ENCODE results near the gene GDPGP1.
"Not testable (repeated sequence)": the region's sequence is repeated elsewhere in the genome, so short reads cannot be mapped to it uniquely, and the experiment has no call there.

The GDPGP1 gene

DNA sequence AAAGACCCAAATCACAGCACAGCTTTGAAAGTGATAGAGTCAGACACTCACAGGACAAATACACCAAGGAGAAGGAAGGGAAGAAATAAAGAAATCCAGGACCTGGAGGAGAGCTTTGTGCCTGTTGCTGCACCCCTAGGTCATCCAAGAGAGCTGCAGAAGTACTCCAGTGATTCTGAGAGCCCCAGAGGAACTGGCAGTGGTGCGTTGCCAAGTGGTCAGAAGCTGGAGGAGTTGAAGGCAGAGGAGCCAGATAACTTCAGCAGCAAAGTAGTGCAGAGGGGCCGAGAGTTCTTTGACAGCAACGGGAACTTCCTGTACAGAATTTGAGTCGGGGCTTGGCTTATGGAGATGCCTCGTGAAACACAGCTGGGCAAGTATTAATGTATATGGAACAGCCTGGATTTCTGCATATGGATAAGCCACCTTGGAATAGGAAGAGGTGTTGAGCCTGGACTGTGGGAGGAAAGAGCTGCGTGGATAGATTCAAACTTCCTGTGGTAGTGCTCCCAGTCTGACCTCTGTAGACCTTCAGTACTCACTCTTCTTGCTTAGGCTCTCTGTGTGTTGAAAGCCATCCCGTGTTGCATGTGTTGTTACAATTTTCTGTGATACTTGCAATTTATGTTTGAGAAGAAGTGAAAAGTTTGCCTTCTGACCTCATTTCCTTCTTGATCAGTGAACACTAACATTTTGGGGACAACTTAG lies 37.6 kb downstream of the GDPGP1 start:
- H3K4me3 ChIP-seq (ENCODE audit: low read length) = no peak overlapping the region
- no peak for DNase-seq (ENCODE audit: low read depth)
- TF ChIP-seq CTCF (conservative IDR thresholded peaks at IDR 0.05; ENCODE audit: low read depth, low read length) = no peak

GRCh38 chr15:90278467-90278866 lies 44.5 kb downstream of the GDPGP1 start:
- DNase-seq (ENCODE audit: low read depth); H3K4me3 ChIP-seq (ENCODE audit: low read length): not testable (repeated sequence)

- DNase-seq (ENCODE audit: low read depth); H3K4me3 ChIP-seq (ENCODE audit: low read length): not testable (repeated sequence)
These were observed 46.7 kb downstream of the GDPGP1 start for GRCh38 chr15:90280743-90281142.

- not testable (repeated sequence) for H3K4me3 ChIP-seq (ENCODE audit: low read length); DNase-seq (ENCODE audit: low read depth)
These were observed 47.6 kb downstream of the GDPGP1 start for GRCh38 chr15:90281637-90282036.

GRCh38 chr15:90286678-90287077 lies 52.7 kb downstream of the GDPGP1 start:
- no peak overlapping the region for H3K4me3 ChIP-seq (ENCODE audit: low read length)
- no peak for DNase-seq (ENCODE audit: low read depth)

DNA sequence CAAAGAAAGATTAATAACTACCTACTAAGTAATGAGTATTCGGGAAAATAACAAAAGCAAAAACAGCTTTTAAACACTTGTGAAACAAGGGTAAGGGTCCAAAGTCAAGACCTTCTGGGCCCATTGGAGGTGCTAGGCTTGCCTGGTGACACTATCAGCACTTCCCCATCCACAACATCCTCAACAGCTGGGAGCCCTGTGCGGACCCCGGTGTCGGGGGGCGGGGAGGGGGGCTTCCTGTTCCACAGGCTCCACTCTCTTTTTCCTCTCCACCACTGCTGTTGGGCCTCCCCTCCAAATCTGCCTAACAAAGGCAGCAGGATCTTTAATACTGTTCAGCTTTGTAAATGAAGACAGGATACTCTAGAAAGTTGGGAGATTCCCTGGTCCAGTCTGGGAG lies 53.1 kb downstream of the GDPGP1 start:
- TF ChIP-seq CTCF (conservative IDR thresholded peaks at IDR 0.05; ENCODE audit: low read depth, low read length) = no peak
- H3K4me3 ChIP-seq (ENCODE audit: low read length) = no peak overlapping the region
- no peak for DNase-seq (ENCODE audit: low read depth)

More at GRCh38 chr15:90286678-90287077, 52.7 kb downstream of the GDPGP1 start:
- peak; percentile 63 for TF ChIP-seq CTCF (conservative IDR thresholded peaks at IDR 0.05; ENCODE audit: low read depth, low read length)

- H3K4me3 ChIP-seq (ENCODE audit: low read length) = no peak overlapping the region
- no peak for DNase-seq (ENCODE audit: low read depth)
- no peak for TF ChIP-seq CTCF (conservative IDR thresholded peaks at IDR 0.05; ENCODE audit: low read depth, low read length)
These were observed 53.9 kb downstream of the GDPGP1 start for GRCh38 chr15:90287946-90288345.

GRCh38 chr15:90291679-90292356 lies 57.8 kb downstream of the GDPGP1 start:
- H3K4me3 ChIP-seq (ENCODE audit: low read length) = no peak overlapping the region
- DNase-seq (ENCODE audit: low read depth) = no peak
- no peak for TF ChIP-seq CTCF (conservative IDR thresholded peaks at IDR 0.05; ENCODE audit: low read depth, low read length)
